ENCODE data around the gene CDRT4. TPM values are rescaled to one million over a fixed set of nuclear protein-coding genes. Genes with fewer than 3 reads are reported as not detected.

CDRT4 gene
- polyA plus RNA-seq, 3 donors, result 1.9 to 11.6 (median 4.4) TPM

- no peak for DNase-seq (ENCODE audit: extremely low read depth in 1 of 11, low read depth in 9 of 11, low spot score in 4 of 11)
Observed at GRCh38 chr17:15466131-15466530, 1.3 kb downstream of the CDRT4 start.

GRCh38 chr17:15465045-15465701, 2.2 kb downstream of the CDRT4 start:
- no peak for DNase-seq (ENCODE audit: extremely low read depth in 1 of 11, low read depth in 9 of 11, low spot score in 4 of 11)

GRCh38 chr17:15464231-15464985, 3.0 kb downstream of the CDRT4 start:
- DNase-seq (ENCODE audit: extremely low read depth in 1 of 11, low read depth in 9 of 11, low spot score in 4 of 11), result no peak

GRCh38 chr17:15462976-15463772, 4.2 kb downstream of the CDRT4 start:
- DNase-seq (ENCODE audit: extremely low read depth in 1 of 11, low read depth in 9 of 11, low spot score in 4 of 11), result peak in 7 of 11 donors; percentile 22 to 70 (median 34)

GRCh38 chr17:15457723-15458094, 9.7 kb downstream of the CDRT4 start:
- no peak for DNase-seq (ENCODE audit: extremely low read depth in 1 of 11, low read depth in 9 of 11, low spot score in 4 of 11)

GRCh38 chr17:15456972-15457722, 10.3 kb downstream of the CDRT4 start:
- DNase-seq (ENCODE audit: extremely low read depth in 1 of 11, low read depth in 9 of 11, low spot score in 4 of 11), result no peak

- DNase-seq (ENCODE audit: extremely low read depth in 1 of 11, low read depth in 9 of 11, low spot score in 4 of 11), result no peak
Observed at GRCh38 chr17:15456496-15456895, 10.9 kb downstream of the CDRT4 start.

GRCh38 chr17:15454346-15454745, 13.1 kb downstream of the CDRT4 start:
- no peak for DNase-seq (ENCODE audit: extremely low read depth in 1 of 11, low read depth in 9 of 11, low spot score in 4 of 11)

GRCh38 chr17:15453782-15454181, 13.6 kb downstream of the CDRT4 start:
- DNase-seq (ENCODE audit: extremely low read depth in 1 of 11, low read depth in 9 of 11, low spot score in 4 of 11), result no peak

GRCh38 chr17:15453246-15453645, 14.2 kb downstream of the CDRT4 start:
- no peak for DNase-seq (ENCODE audit: extremely low read depth in 1 of 11, low read depth in 9 of 11, low spot score in 4 of 11)

GRCh38 chr17:15452746-15453145, 14.7 kb downstream of the CDRT4 start:
- DNase-seq (ENCODE audit: extremely low read depth in 1 of 11, low read depth in 9 of 11, low spot score in 4 of 11), result no peak

- no peak for DNase-seq (ENCODE audit: extremely low read depth in 1 of 11, low read depth in 9 of 11, low spot score in 4 of 11)
Observed at GRCh38 chr17:15451680-15452079, 15.7 kb downstream of the CDRT4 start.

- DNase-seq (ENCODE audit: extremely low read depth in 1 of 11, low read depth in 9 of 11, low spot score in 4 of 11), result no peak
Observed at GRCh38 chr17:15448580-15448956, 18.9 kb downstream of the CDRT4 start.

- DNase-seq (ENCODE audit: extremely low read depth in 1 of 11, low read depth in 9 of 11, low spot score in 4 of 11), result no peak
Observed at GRCh38 chr17:15447928-15448579, 19.4 kb downstream of the CDRT4 start.

- no peak for DNase-seq (ENCODE audit: extremely low read depth in 1 of 11, low read depth in 9 of 11, low spot score in 4 of 11)
Observed at GRCh38 chr17:15446036-15446435, 21.4 kb downstream of the CDRT4 start.

GRCh38 chr17:15444805-15445204, 22.6 kb downstream of the CDRT4 start:
- no peak for DNase-seq (ENCODE audit: extremely low read depth in 1 of 11, low read depth in 9 of 11, low spot score in 4 of 11)

- no peak for DNase-seq (ENCODE audit: extremely low read depth in 1 of 11, low read depth in 9 of 11, low spot score in 4 of 11)
Observed at GRCh38 chr17:15442311-15443180, 24.9 kb downstream of the CDRT4 start.

GRCh38 chr17:15441315-15441714, 26.1 kb downstream of the CDRT4 start:
- no peak for DNase-seq (ENCODE audit: extremely low read depth in 1 of 11, low read depth in 9 of 11, low spot score in 4 of 11)
